Endothelial cell of umbilical vein (primary cell): Measurements from ENCODE around the gene FAM131C.

ENCODE experiments used
- CTCF ChIP-seq, 2 donors: IDR thresholded peaks; 1 replicate in 1 of 2; 2 replicates in 1 of 2; pipeline ENCODE4 v1.5.1; 2011; ENCODE audit warnings: low read length in 2 of 2, mild to moderate bottlenecking in 2 of 2, moderate library complexity in 2 of 2, control low read depth in 1 of 2, inconsistent platforms in 1 of 2, low read depth in 1 of 2; ENCODE audit not compliant: insufficient read depth in 1 of 2; ENCODE audit errors: extremely low read depth in 1 of 2
- EZH2 ChIP-seq: IDR thresholded peaks from 2 replicates; pipeline ENCODE4 v1.6.1; 2012; ENCODE audit warnings: borderline replicate concordance, low read depth, mild to moderate bottlenecking, moderate library complexity, low read length, inconsistent platforms; ENCODE audit not compliant: severe bottlenecking
- FOS ChIP-seq: IDR thresholded peaks from 2 replicates; pipeline ENCODE4 v1.6.1; 2011; ENCODE audit warnings: mild to moderate bottlenecking, low read length, moderate library complexity, borderline replicate concordance; ENCODE audit not compliant: insufficient read depth
- GATA2 ChIP-seq: IDR thresholded peaks from 2 replicates; pipeline ENCODE4 v1.7.0; 2011; ENCODE audit warnings: low read depth, mild to moderate bottlenecking, moderate library complexity, mixed read lengths, low read length; ENCODE audit not compliant: insufficient read length, insufficient read depth
- JUN ChIP-seq: IDR thresholded peaks from 2 replicates; pipeline ENCODE4 v1.6.1; 2011; ENCODE audit warnings: borderline replicate concordance, low read depth; ENCODE audit not compliant: insufficient read length, insufficient read depth
- MAX ChIP-seq: IDR thresholded peaks from 2 replicates; pipeline ENCODE4 v1.6.1; 2011; ENCODE audit not compliant: insufficient read depth, insufficient read length
- MYC ChIP-seq: IDR thresholded peaks from one replicate; pipeline ENCODE4 v1.6.1; 2011; ENCODE audit warnings: mild to moderate bottlenecking, low read depth, low read length
- POLR2A ChIP-seq: IDR thresholded peaks from 2 replicates; pipeline ENCODE4 v1.6.1; 2012; ENCODE audit warnings: low read depth, mild to moderate bottlenecking, control low read depth, low read length
- POLR2AphosphoS5 ChIP-seq: IDR thresholded peaks from 2 replicates; pipeline ENCODE4 v1.6.1; 2012; ENCODE audit warnings: low read depth, mild to moderate bottlenecking, control low read depth, low read length, moderate library complexity; ENCODE audit not compliant: insufficient read depth

- TF ChIP-seq CTCF (IDR thresholded peaks at IDR 0.05; ENCODE audit: extremely low read depth in 1 of 2, insufficient read depth in 1 of 2, low read depth in 1 of 2, low read length in 2 of 2), result no peak
- TF ChIP-seq EZH2, result no peak
- TF ChIP-seq POLR2AphosphoS5, result no peak
- TF ChIP-seq POLR2A, result no peak
- no peak for TF ChIP-seq MAX
- TF ChIP-seq MYC, result no peak
- TF ChIP-seq GATA2, result no peak
- TF ChIP-seq FOS, result no peak
- no peak for TF ChIP-seq JUN
These were observed 12.1 kb upstream of the FAM131C start for GRCh38 chr1:16085522-16085921.
